ENCODE data around the gene IKBKG.
"Not testable (repeated sequence)": the region's sequence is repeated elsewhere in the genome, so short reads cannot be mapped to it uniquely, and the experiment has no call there.

Gene IKBKG

DNA sequence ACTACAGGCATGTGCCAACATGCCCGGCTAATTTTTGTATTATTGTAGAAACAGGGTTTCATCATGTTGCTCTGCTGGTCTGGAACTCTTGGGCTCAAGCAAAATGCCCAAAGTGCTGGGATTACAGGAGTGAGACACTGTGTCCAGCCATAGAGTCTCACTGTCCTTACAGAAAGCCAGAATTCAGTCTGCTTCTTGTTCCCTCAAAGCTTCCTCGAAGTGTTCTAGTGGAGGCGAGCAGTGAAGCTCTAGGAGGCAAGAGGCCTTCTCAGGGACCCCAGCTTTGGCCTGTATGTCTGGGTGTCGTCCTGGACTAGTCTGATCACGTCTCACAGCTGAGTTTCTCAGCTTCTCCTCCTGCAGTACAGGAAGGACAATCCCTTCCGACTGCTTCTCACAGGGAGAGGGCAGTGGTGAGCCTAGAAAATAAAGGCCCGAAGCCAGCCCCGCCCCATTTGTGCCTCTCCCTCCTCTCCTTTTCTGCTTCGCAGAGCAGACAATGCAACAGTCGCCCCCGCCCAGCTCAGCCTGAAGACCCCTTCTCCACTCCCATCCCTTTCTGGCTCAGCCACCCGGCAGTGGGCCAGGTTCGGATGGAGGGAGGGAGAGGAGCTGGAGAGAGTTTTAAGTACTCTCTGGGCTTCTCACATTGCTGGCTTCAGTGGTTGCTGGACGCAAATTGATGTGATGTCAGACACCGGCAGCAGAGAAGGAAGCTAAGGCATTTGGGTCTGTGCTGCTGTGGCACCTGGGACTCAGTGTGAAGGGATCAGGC is 20.3 kb upstream of the IKBKG start:
- DNase-seq = peak; percentile 51 to 52

DNA sequence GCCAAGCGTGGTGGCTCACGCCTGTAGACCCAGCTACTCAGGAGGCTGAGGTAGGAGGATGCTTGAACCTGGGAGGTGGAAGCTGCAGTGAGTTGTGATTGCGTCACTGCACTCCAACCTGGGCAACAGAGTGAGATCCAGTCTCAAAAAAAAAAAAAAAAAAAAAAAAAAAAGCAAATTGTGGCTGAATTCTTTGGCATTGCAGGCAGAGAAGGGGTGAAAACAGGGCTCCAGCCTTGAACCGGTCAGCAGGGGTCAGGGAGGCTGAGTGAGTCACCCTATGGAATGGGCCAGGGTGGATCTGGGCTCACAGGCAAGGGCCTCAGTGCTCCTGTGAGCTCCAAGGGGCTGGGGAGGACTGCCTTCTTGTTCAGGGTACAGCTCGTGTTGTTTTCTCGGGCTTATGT is 18.2 kb upstream of the IKBKG start:
- no peak for DNase-seq

DNA sequence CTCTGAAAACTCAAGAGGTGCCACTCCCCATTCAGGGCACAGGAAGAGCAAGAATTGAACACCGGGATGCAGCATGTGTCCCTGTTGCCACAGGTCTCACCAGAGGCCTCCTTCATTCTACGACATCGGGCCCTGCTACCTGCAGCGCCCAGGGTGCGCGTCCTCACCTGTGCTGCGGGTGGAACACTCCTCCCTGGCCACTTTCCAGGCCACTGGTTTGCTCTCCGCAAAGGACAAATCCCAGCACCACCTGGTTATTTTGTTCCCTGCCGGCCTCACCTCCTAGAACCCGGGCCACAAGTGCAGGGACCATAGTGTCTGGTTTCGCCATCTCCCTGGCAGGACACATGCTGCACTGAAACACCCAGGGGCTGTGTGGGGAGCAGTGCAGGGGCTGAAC is 17.1 kb upstream of the IKBKG start:
- DNase-seq = no peak

DNA sequence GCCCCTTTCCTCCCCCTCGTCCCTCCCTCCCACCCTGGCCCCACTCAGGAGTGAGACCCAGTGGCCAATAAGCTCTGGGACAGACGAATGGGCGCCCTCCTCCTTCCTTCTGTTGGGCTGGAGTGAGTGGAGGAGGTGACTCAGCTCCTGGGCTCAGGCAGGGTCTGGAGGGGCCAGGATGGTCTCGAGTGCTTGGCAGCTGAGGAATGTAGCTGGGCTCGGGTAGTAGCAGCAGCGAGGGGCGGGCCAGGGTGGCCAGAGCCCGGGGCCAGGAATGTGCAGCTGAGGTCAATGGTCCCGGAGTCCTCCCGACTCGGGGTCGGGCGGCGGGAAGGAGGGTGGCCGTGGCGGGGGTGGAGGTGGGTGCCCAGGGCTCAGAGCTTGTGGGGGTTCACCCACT is 15.8 kb upstream of the IKBKG start:
- no peak for DNase-seq

DNA sequence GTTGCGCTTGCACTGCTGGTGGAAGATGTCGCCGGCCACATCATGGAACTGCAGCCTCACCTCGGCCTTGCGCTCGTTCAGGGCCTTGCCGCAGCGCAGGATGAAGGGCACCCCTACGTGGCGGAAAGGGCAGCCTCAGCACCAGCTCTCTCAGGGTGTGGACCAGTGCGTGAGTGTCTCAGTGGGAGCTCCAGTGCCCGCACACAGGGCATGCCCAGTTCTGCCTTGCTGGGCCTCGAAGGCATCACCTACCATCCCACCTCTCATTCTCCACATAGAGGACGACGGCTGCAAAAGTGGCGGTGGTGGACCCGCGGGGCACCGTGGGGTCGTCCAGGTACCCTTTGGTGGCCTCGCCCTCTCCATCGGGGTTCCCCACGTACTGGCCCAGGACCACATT is 14.7 kb upstream of the IKBKG start:
- no peak for DNase-seq

DNA sequence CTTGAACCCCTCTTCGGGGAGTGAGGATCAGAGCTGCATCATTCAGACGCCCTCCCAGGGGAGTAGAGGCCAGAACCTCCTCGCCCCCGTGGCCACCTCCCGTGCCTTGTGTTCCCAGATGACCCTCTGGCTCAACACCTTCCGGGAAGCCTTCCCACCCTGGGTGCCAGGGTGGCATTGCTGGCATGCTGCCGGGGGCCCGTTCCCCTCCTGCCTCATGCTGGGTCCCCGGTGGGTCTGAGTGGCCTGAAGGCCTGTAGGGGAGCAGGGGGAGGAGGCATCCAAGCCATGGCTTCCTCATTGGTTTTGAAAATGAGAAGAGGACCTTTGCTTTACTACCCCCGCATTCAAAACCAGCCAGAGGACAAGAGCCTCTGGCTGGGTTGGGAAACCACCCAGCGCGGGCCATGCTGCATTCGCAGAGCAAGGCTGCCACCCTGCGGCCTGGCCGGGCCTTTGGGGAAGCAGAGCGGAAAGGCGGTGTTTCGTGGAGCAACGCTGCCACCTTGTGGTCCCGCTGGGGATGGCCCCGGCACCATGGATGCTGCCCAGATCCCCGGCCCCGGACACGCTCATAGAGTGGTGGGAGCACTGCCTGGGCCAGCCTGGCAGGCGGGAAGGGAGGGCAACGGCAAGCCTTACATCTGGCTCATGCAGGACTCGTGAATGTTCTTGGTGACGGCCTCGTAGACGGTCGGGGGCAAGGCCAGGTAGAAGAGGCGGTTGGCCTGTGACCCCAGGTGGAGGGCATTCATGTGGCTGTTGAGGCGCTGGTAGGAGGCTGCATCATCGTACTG is 12.7 kb upstream of the IKBKG start:
- DNase-seq = peak; percentile 80 to 82

DNA sequence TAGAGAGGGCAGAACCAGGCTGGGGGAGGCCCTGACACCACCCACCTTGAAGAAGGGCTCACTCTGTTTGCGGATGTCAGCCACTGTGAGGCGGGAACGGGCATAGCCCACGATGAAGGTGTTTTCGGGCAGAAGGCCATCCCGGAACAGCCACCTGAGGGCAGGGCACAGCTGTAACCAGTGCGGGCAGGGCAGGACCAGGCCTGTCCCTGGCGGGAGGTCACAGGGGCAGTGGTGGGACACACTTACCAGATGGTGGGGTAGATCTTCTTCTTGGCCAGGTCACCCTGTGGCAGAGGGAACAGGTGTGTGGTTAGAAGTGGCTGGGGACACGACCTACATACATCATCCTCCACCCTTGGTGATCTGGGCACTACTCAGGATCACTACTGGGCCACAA is 11.5 kb upstream of the IKBKG start:
- DNase-seq = no peak

DNA sequence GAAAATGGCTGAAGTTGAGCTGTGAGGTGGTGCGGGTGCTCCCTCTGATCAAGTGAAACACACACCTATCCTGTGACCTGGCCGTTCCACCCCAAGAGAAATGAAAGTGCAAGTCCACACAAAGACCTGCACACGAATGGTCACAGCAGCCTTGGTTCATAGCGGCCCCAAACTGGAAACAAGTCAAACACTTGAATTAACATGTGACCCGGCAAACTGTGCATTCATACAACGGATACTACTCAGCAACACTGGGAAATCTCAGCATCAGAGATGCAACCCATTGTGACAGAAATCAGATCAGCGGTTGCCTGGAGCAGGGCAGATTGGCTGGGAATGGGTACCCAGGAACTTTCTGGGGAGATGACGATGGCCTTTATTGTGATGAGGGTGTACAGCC is 8.3 kb upstream of the IKBKG start:
- DNase-seq = no peak

DNA sequence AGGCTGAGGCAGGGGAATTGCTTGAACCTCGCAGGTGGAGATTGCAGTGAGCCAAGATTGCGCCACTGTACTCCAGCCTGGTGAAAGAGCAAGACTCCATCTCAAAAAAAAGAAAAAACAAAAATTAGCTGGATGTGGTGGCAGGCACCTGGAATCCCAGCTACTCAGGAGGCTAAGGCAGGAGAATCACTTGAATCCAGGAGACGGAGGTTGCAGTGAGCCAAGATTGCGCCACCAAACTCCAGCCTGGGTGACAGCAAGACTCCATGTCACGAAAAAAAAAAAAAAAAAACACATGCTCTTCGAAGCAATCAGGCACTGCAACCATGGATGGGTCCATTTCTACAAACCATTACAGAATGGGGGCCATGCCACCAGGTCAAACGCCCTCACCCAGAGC is 7.1 kb upstream of the IKBKG start:
- not testable (repeated sequence) for DNase-seq

DNA sequence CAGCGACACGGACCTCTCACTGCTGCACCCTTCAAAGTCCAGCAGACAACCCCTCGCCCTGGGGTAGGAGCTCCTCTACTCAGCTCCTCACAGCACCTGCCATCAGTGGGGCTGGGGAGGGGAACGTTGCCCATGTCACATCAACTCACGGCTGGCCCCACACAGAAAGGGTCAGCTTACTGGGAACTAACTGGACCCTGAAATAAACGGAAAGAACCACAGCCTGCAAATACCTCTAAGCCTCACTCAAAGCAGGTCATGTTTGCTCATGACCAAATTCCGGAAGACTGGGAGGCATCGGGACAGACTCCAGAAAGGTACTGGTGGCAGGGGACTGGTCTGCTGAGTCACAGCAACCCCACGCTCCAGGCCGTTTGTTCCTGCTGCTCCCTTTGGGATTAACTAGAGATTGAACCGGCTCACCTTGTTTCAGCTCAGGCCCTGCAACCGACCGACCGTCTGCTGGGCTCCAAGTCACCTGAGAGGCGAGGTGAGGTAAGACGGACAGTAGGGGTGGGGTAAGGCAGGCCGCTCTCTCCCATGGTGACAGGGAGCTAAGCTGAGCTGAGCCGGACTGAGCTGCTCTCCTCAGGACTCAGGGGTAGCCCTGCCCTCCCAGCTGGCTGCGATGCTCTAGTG is 6.4 kb upstream of the IKBKG start:
- DNase-seq = no peak

DNA sequence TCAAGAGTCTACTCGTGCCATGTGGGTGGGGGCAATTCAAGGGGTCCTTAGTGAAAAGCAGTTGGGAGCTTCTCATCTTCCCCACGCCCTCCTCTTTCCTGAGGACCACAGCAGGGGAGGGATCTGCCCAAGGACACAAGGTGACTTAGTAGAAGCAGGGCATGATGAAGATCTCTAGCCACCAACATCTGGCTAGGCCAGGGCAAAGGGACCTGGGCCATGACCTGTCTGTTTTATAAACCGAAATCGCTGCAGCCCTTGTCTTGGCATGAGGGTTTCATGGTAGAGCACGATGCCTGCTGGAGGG is 5.9 kb upstream of the IKBKG start:
- DNase-seq = no peak

DNA sequence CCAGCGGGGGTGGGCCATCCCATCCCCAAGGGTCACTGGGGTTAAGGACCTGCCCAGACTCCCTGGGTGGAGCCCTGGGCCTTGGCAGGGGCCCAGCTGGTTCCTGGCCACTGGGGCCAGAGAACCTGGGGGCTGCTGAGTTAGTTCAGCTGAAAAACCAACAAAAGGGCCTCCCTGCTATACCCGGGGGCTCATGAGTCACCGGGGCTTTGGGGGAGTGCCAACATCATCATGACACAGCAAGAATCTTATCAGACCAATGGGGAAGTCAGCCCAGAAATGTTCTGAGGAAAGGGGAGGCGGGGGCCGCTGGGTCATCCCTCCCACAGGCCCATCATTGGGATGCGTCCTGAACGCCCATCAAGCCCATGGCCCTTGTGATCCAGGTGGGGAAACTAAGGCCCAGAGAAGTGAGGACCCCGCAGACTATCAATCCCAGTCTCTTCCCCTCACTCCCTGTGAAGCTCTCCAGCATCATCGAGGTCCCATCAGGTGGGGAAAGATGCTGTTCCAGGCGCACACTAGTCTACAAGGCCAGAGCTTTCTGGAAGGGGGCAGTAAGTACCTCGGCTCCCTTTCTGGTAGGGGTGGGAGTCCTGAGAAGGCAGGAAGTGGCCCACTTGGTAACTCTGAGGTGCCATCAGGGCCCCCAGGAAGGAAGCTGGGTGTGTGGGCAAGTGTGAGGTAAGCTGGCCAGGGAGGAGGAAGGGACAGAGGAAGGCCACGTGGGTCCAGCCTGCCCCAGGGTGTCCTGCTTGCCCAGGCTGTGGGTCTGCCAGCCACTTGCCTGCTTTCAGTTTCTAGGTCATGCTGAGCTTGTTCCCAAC is 5.3 kb upstream of the IKBKG start:
- DNase-seq = peak; percentile 52 to 74

DNA sequence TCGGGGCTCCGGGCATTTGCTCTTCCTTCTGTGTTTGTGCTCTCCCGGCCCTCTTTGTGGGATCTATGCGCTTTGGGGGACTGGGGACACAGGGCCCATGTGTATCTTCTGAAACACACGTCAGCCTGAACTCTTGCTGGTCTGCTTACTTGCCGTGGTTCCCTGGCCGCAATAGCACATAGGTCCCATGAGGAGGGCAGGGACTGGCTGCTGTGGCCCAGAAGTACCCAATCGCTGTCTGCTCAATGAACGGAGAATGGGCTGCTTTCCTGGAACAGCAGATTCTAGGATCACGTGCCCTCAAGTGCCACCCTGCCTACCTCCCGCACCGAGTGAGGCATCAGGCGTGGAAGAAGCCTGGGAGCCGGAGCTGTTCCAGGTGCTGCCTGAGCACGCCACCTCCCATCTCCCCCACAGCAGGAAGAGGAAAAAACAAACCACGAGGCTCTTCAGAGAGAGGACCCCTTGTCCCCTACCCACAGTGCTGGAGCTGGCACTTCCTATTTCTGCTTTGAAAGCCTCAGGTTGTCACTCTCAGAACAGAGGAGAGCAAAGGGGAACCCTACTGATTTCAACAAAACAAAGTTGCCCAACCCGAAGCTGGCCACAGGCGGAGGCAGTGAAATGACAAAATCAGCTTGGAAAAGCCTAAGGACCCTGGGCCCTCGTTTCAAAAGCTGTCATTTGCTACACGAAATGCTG is 4.5 kb upstream of the IKBKG start:
- DNase-seq = peak; percentile 11 to 20

DNA sequence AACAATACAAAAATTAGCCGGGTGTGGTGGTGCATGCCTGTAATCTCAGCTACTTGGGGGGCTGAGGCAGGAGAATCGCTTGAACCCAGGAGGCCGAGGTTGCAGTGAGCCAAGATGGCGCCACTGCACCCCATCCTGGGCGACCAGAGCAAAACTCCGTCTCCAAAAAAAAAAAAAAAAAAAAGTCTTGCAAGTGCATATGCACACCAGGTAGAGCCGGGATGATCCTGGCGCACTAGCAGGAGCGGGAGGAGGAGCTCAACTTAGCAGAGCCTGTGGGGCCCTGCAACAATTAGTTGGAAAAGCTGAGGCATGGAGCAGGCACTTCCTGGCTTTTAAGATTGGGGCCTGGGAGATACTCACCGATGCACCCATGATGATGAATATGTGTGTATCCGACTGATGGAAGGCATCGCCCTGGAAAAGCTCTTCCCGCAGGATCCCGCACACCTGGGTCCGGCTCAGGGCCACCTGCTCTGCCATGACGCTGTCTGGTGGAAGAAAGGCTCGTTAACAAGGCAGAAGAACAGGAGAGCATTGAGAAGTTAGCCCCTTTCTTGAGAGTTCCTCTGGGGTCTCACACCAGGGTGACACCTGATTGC is 1.6 kb upstream of the IKBKG start:
- no peak for DNase-seq

DNA sequence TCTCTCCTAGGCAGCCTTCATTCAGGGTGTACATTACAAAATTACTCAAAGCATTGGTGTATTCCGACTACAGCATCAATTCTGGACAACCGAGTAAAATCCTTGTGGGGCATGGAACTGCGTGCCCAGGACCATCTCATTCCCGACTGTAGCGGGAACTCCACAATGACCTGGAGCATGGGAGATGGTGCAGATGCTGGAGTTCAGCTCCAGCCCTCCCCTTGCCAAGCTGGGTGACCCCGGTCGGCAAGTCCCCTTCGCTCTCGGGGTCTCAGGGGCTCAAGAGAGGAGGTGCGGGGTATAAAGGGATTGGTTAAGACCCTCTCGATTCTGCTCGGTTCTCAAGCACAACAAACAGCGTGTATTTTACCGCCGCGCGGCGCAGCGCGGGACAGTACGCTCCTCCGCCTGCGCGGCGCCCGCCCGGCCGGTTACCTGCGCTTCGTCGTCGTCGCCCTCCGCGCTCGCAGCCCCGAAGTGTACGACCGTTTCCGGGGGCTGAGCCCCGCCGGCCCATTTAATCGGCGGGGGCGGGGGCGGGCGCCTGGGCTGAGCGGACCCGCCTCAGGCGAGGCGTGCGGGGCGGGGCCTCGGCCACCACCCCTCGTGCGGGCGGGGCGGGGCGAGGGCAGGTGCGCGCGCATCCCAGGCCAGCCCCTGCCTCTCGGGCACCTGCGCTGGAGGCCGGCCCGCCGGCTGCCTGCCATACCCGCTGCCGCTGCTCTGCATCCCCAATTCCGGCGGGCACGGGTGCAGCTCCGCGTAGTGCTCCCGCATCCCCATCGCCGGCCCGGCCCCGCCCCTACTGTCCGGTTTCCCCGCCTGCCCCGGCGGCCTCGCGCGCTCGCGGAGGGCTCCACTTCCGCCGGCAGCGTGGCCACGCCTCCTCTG is 821 bp upstream of the IKBKG start, which contains the start of gene G6PD:
Gene G6PD (minus strand): TSS at position 493 of the 891 bp plus-strand sequence. CDS start 691 bp downstream, outside the sequence.
- DNase-seq = peak; percentile 77 to 79

DNA sequence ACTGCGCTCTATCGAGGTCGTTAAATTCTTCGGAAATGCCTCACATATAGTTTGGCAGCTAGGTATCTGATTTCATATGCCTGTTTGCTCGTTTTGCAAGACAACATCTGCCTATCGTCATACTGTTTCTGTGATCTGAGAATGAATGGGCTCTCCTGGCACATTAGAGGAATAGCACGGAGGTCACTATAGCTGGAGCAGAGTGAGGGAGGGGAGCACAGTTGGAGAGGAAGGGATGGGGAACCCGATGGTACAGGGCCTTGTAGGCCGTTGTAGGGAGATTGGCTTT is 552 bp downstream of the IKBKG start:
- DNase-seq = no peak

DNA sequence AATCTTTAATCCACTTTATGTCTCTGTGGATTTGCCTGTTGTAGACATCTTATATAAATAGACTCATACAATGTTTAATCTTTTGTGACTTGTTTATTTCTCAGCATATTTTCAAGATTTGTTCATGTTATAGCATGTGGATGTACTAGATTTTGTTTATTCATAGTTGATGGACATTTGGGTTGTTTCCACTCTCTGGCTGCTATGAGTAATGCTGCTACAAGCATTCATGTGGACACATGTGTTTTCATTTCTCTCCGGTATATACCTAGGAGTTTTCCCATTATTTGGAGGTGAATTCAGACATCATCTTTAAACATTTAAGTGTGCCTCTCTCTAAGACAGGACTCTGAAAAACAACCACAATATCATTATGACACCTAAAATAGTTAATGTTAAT is 2.3 kb downstream of the IKBKG start:
- no peak for DNase-seq

DNA sequence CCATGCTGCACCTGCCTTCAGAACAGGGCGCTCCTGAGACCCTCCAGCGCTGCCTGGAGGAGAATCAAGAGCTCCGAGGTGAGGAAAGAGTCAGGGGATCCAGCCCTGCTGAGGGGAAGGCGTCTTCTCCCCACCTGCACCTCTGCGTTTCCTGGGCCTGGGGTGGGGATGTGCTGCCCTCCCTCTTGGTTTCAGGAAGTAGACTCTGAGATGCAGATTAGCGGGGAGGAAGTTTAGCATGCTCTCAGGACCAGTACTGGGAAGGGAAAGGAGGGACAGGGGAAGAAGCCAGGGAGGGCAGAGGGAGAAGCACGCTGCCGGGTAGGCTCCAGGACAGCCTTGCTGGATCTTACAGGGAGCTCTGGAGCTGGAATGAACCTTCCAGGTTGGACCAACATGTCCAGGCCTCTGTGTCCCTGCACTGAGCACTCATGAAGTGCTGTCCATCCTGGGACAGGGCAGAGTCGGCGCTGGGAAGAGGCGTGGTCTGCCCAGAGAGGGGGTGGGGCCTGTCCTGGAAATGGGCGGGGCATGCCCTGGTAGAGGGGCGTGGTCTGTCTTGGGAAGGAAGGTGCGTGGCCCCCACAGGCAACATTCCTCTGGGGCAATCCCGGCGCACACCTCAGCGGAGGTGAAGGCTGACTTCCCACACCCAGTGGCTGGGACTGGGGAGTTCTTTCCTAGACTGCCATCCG is 4.8 kb downstream of the IKBKG start:
- not testable (repeated sequence) for DNase-seq

DNA sequence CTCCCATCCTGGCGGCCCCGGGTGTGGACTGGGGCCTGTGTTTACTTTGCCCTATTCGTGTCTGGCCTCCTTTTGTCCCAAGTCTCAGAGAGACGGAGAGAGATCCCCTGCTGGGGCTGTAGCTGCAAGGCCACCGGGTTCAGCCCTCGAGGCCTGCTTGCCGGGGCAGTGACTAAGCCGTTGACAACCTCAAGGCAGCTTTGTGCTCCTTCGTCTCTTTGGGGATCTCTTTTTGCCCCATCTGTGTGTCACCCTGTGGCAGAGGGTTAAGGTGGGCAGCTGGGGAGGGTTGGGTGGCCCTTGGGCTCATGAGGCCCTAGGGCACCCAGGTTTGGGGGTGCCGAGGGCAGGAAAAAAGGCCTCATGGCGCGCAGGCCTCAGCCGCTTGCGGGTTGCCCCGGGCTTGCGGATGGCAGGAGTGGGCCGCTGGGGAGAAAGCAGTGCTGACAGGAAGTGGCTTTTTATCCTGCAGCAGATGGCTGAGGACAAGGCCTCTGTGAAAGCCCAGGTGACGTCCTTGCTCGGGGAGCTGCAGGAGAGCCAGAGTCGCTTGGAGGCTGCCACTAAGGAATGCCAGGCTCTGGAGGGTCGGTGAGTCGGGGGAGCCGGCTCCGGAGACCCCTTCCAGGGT is 10.8 kb downstream of the IKBKG start:
- DNase-seq = not testable (repeated sequence)

DNA sequence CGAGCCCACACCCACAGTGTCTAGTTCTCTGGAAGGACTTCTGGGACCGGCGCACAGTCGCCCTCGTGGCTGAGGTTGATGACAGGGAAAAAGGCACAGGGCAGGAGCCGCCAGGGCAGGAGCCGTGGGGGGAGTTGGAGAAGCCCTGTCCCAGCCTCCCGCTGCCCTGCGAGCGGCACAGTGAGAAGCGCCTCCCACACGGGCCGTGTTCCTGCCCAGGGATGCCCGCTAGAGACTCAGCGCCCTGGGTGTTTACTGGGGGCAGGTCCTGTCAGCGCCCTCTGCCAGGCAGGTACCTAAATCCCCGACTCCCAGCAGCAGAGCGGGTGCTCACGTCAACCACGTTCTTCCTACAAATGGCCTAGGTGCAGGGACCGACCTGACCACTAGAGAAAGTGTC is 11.5 kb downstream of the IKBKG start:
- not testable (repeated sequence) for DNase-seq
